DOHH2 (cell line): Measurements from ENCODE around the gene TNFRSF21.
A peak's percentile ranks its signal among the peaks of the same experiment; 100 is the strongest.

Source experiments
- H3F3A ChIP-seq: fragments of 200-600 bp; sonication (generic), shearing (Covaris generic); 2 replicates; pipeline ENCODE4 v1.6.0; 2016; ENCODE audit warnings: antibody characterized with exemption, mild to moderate bottlenecking; ENCODE audit not compliant: control insufficient read depth, insufficient read depth
- H3K27ac ChIP-seq: fragments of 200-600 bp; sonication (generic); 2 replicates; pipeline ENCODE4 v1.5.1; 2014; ENCODE audit warnings: low read depth, mild to moderate bottlenecking, low read length, moderate library complexity
- H3K27me3 ChIP-seq: fragments of 200-600 bp; sonication (generic); 2 replicates; pipeline ENCODE4 v1.6.1; 2014; ENCODE audit warnings: mild to moderate bottlenecking, low read length, mixed read lengths; ENCODE audit not compliant: control insufficient read depth
- H3K36me3 ChIP-seq: fragments of 200-600 bp; sonication (generic); 2 replicates; pipeline ENCODE4 v1.6.1; 2014; ENCODE audit warnings: mild to moderate bottlenecking, low read length, moderate library complexity, mixed read lengths; ENCODE audit not compliant: control insufficient read depth
- H3K4me1 ChIP-seq: fragments of 200-600 bp; sonication (generic); 2 replicates; pipeline ENCODE4 v1.6.1; 2014; ENCODE audit warnings: mild to moderate bottlenecking, low read length, mixed read lengths; ENCODE audit not compliant: control insufficient read depth
- H3K4me2 ChIP-seq: fragments of 200-600 bp; sonication (generic); 2 replicates; pipeline ENCODE4 v1.6.0; 2014; ENCODE audit warnings: mild to moderate bottlenecking, low read length, moderate library complexity
- H3K4me3 ChIP-seq: fragments of 200-600 bp; sonication (generic); 2 replicates; pipeline ENCODE4 v1.5.1; 2014; ENCODE audit warnings: mild to moderate bottlenecking, low read length, mixed read lengths
- H3K79me2 ChIP-seq: fragments of 200-600 bp; sonication (generic); 2 replicates; pipeline ENCODE4 v1.6.1; 2014; ENCODE audit warnings: mild to moderate bottlenecking, low read length, mixed read lengths; ENCODE audit not compliant: control insufficient read depth
- H3K9me2 ChIP-seq: fragments of 200-600 bp; sonication (generic); replicated peaks from 2 replicates; pipeline ENCODE4 v1.6.1; 2014; ENCODE audit warnings: mild to moderate bottlenecking, low read length, mixed read lengths; ENCODE audit not compliant: control insufficient read depth
- H3K9me3 ChIP-seq: fragments of 200-600 bp; sonication (generic); 2 replicates; pipeline ENCODE4 v1.6.1; 2014; ENCODE audit warnings: antibody characterized with exemption, low read length, mixed read lengths; ENCODE audit not compliant: control insufficient read depth, insufficient read depth
- H4K20me1 ChIP-seq: fragments of 200-600 bp; sonication (generic); 2 replicates; pipeline ENCODE4 v1.6.0; 2014; ENCODE audit warnings: low read depth, mild to moderate bottlenecking, antibody characterized with exemption, low read length, moderate library complexity; ENCODE audit not compliant: control insufficient read depth, insufficient read depth
- CTCF ChIP-seq: fragments of 200-600 bp; sonication (generic); IDR thresholded peaks from one replicate; pipeline ENCODE4 v1.5.1; 2014; ENCODE audit warnings: antibody characterized with exemption, mild to moderate bottlenecking, low read depth, low read length; ENCODE audit not compliant: poor library complexity, severe bottlenecking
- EZH2phosphoT487 ChIP-seq: fragments of 200-600 bp; sonication (generic); IDR thresholded peaks from 2 replicates; pipeline ENCODE4 v1.6.1; 2017; ENCODE audit warnings: borderline replicate concordance, mild to moderate bottlenecking, antibody characterized with exemption, low read length, moderate library complexity, mixed read lengths

The TNFRSF21 gene

DNA sequence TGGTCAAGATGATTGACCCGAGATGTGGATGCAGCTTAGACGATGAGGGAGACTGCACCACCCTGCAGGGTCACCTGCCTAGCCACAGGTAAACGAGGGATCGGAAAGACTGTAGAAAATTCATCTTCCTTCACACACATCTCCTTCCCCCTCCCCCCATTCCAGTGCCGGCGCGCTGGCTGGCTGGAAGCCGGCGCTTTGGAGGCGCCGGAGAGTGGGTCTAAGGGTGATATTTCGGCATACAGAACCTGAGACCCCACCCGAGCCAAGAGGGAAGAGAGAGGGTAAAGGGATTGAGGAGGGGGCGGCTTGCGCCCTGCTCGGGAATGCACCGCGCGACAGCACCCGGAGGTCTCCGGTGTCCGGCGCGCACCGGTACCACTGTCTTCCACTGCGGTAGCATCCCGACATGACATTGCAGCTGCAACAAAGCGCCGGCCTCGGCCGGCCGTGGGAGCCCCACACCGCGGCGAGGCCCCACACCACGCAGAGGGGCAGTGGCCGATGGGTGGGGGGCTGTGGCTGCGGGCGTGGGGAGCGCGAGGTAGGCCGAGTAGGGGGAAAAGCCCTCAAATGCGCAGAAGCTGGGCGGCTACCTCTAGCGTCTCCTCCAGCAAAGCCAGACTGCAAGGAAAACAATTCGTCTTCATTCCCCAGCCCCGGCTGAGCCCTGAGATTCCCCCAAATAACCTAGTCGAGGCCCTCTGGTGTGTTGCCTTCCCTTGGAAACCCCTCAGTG lies 984 bp downstream of the TNFRSF21 start:
- no peak overlapping the region for H3K27ac ChIP-seq
- TF ChIP-seq EZH2phosphoT487: no peak
- no peak for TF ChIP-seq CTCF
- no peaks in the 10 kb centered on the region for H3K9me2 ChIP-seq
- H3K27me3 ChIP-seq: no peaks in the 10 kb centered on the region
- H3K36me3 ChIP-seq: no peaks in the 10 kb centered on the region
- H3K4me3 ChIP-seq: peak overlapping the region; percentile 90
- H3K79me2 ChIP-seq: peaks cover 10% of the 10 kb centered on the region; the same call in 1 of the 2 replicates
- no peaks in the 10 kb centered on the region for H3F3A ChIP-seq
- peaks cover 21% of the 10 kb centered on the region for H3K4me1 ChIP-seq
- no peaks in the 10 kb centered on the region for H4K20me1 ChIP-seq
- peak overlapping the region; percentile 83 for H3K4me2 ChIP-seq
- no peaks in the 10 kb centered on the region for H3K9me3 ChIP-seq

GRCh38 chr6:47308198-47308517 lies 1.5 kb downstream of the TNFRSF21 start:
- Histone ChIP-seq H3K9me2 (no peaks in the 10 kb centered on the region), H3K79me2 (peaks cover 10% of the 10 kb centered on the region; the same call in 1 of the 2 replicates), H3F3A (no peaks in the 10 kb centered on the region), H3K4me1 (peaks cover 21% of the 10 kb centered on the region), H3K9me3 (no peaks in the 10 kb centered on the region), H3K36me3 (no peaks in the 10 kb centered on the region), H4K20me1 (no peaks in the 10 kb centered on the region), H3K27me3 (no peaks in the 10 kb centered on the region), H3K27ac (no peak overlapping the region), H3K4me2 (peak overlapping the region; percentile 83), H3K4me3 (peak overlapping the region; percentile 90)
- TF ChIP-seq EZH2phosphoT487 (no peak), CTCF (no peak)

GRCh38 chr6:47307362-47308197 lies 2.1 kb downstream of the TNFRSF21 start:
- Histone ChIP-seq H3K4me3 (peak overlapping the region; percentile 90), H4K20me1 (no peaks in the 10 kb centered on the region), H3K4me1 (peaks cover 21% of the 10 kb centered on the region), H3K4me2 (peak overlapping the region; percentile 83), H3K9me2 (no peaks in the 10 kb centered on the region), H3K27me3 (no peaks in the 10 kb centered on the region), H3K79me2 (peaks cover 10% of the 10 kb centered on the region), H3K9me3 (no peaks in the 10 kb centered on the region), H3K27ac (no peak overlapping the region), H3K36me3 (no peaks in the 10 kb centered on the region), H3F3A (no peaks in the 10 kb centered on the region)
- no peak for TF ChIP-seq CTCF
- no peak for TF ChIP-seq EZH2phosphoT487
